GM15510 (cell line): Measurements from ENCODE around the gene GSC2.

Source experiments
- POLR2A ChIP-seq: IDR thresholded peaks from 3 replicates; pipeline ENCODE4 v1.6.1; 2011; ENCODE audit warnings: borderline replicate concordance; ENCODE audit not compliant: insufficient read length; ENCODE audit errors: extremely low read depth

The GSC2 gene

GRCh38 chr22:19134176-19134831, 15.8 kb downstream of the GSC2 start:
- TF ChIP-seq POLR2A = no peak

DNA sequence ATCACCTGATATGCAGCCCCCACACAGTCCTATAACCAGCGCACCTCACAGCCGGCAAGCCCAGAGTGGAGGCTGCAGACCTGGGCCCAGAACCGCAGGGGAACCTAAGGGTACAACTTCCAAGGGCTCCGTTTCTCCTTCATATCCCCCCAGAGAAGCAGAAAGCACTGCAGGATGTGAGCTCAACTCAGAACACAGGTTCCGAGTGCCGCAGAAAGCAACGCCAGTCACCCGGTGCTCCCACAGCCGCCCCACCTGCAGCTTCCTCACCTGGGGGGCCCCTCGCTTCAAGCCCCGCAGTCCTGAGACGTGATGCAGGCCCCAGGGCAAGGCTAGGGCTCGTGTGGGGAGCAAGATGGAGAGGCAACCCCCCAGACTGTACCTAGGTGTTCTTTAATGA, 16.5 kb downstream of the GSC2 start:
- TF ChIP-seq POLR2A = no peak

DNA sequence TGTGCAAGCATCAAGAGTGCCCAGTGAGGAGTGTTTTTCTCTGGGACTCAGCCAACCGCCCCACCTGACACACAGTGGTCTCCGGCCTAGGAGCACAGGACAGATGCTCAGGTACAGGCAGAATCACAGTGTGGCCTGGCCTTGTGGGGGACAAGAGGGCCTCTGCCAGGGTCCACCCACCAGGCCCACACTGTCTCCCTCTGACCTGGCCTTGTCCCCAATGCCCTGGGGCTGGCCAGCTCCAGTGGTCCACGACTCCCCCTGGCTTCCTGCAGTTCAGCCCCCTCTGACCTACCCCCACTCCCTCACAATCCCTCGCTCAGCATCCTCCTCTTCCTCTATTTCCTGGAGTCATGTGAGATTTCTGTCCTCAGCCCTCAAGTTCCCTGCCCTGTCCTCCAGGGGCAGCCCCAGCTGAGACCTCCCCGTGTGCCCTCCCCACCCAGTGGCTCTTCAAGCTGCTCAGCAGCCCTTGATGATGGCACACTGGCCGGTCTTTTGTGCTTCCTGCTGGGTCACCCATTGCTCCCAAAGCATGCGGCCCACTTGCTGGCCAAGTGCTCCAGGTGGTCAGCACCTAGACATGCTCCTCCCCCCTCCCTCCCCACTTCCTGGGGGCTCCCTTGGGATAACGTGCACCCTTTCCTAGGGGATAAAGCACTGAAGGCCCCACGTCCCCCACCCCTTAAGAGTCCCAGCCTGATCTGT, 17.2 kb downstream of the GSC2 start:
- no peak for TF ChIP-seq POLR2A

DNA sequence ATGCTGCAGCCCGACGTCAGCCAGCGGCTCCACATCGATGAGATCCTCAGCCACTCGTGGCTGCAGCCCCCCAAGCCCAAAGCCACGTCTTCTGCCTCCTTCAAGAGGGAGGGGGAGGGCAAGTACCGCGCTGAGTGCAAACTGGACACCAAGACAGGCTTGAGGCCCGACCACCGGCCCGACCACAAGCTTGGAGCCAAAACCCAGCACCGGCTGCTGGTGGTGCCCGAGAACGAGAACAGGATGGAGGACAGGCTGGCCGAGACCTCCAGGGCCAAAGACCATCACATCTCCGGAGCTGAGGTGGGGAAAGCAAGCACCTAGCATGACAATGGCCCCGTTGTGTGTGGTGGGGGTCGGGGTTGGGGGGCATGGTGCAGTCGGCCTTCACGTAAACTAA, 17.9 kb downstream of the GSC2 start:
- TF ChIP-seq POLR2A = no peak

GRCh38 chr22:19131685-19132015, 18.4 kb downstream of the GSC2 start:
- TF ChIP-seq POLR2A = no peak

DNA sequence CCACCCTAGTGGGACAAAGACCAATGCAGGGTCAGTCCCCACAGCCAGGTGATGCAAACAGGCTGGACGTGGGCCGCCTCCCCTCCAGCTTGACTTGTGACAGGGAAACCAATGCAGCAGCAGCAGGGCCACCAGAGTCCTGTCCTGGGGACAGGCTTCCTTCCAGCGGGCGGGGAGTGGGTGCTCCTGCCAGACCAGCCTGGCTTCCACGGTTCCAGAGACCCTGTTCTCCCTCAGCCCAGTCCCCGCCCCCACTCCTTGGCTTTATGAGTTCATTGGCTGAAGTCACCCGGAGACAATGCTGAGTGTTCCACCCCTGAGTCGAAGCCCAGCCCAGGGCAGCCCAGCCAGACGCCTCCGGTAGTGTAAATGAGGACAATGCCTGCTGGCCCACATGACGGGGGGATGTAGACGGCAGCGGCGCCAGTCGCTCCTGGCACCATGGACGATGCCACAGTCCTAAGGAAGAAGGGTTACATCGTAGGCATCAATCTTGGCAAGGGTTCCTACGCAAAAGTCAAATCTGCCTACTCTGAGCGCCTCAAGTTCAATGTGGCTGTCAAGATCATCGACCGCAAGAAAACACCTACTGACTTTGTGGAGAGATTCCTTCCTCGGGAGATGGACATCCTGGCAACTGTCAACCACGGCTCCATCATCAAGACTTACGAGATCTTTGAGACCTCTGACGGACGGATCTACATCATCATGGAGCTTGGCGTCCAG, 19.0 kb downstream of the GSC2 start, which contains the start of gene TSSK2:
Gene TSSK2 (plus strand): TSS at position 350 of the 726 bp plus-strand sequence. CDS start 92 bp downstream, at position 442.
- TF ChIP-seq POLR2A = no peak

- no peak for TF ChIP-seq POLR2A
Measured at GRCh38 chr22:19129871-19130270, 20.2 kb downstream of the GSC2 start.

DNA sequence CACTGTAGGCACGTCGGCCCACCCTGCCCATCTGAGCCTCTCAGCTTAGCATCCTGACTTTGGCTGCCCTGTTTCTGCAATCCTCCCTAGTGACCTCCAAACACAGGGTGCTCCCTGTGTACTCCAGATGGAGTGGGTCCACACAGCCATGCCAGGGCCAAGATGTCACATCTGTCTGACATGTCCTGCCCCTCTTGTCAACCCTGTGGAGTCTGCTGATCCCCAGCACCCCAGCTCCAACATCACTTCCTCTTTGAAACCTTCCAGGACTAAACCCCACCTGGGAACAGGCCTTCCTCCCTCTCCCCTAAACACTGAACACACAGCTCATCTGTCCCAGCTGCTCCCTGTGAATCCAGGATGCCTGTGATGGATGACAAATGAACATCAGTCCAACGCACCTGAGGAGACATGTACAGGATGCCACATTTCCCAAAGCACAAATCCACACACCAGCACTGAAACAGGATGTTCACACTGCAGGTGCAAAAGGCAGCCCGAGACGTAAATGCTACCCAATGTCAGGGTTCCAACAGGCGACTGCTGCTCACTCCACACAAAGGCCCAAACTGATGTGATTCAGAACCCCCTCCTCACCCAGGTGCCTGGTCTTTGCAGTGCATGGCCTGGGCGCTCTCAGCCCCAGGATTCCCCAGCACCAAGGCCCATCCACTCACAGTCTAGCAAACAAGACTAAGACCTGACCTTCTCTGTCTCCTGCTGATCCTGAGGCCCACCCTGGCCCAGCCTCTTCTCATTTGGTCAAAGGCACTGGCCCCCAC, 21.0 kb downstream of the GSC2 start:
- TF ChIP-seq POLR2A = no peak

DNA sequence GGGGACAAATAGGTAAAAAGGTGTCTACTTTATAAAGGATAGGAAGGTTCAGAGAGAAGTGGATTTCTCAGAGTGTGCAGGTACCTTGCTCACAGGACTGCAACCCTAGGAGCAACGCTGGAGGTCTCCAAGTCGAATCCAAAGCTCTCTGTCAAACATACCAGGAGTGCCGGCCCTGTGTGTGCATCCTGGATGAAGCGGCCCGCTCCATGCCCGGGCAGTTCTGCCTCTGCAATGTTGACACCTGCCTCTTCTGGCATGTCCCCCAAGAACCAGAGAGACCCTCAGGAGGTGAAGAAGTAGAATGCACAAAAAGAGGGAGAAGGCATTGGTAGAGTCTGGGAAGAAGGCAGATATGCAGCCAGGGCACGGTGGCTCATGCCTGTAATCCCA, 22.1 kb downstream of the GSC2 start:
- no peak for TF ChIP-seq POLR2A

- TF ChIP-seq POLR2A = no peak
Measured at GRCh38 chr22:19127329-19128008, 22.6 kb downstream of the GSC2 start.

- TF ChIP-seq POLR2A = no peak
Measured at GRCh38 chr22:19126309-19127273, 23.5 kb downstream of the GSC2 start.

DNA sequence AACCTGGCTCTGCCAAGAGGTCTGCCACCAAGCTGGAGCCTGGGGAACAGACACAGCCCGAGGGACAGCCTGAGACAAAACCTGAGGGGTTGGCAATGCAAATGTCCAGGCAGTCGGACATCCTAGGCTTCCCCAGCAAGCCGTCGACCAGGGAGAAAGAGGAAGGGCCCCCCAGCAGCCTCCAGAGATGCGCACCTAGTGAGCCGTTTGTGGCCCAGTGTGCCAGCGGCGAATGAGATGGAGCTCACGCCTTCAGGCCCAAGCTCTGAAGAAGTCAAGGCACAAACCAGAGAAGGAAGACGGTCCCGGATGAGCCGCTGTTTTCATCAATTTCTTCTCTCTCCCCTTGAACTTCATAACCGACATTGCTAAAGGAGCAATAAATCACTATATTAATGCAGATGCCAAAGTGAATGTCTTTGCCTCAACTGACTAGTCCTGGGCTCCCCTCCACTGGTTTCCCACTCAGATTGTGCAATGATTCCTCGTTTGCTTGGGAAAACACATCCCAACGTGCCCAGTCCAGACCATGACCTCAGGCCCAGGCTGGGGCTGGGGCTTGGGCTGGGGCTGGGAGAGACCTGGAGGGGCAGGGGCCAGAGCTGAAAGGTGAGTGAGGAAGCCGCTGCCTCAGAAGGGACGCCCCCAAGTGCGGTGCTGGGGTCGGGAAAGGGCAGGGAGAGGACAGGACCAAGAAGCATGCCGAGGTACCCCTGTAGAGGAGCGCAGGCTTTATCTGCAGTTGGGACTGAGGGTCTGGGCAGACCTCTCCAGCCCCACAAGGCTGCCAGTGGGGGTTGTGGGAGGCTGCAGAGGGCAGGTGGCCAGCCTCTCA, 24.4 kb downstream of the GSC2 start:
- TF ChIP-seq POLR2A = no peak
